Measurements from ENCODE around the gene NFKBIB. TPM values are rescaled to one million over a fixed set of nuclear protein-coding genes. Genes with fewer than 3 reads are reported as not detected.

NFKBIB gene
- polyA plus RNA-seq, 1 donor (not counting 4 experiments of a cell fraction or from before 2014, with no cell fraction given), result 12.3 TPM

GRCh38 chr19:38861368-38861767, 38.4 kb upstream of the NFKBIB start:
- Histone ChIP-seq H3K27me3 (ENCODE audit: control insufficient read depth, extremely low read depth, insufficient read depth, low read length) (no peaks in the 10 kb centered on the region), H3K36me3 (ENCODE audit: control insufficient read depth in 2 of 2, extremely low read depth in 1 of 2, insufficient read depth in 2 of 2, low read length in 2 of 2) (no peaks in the 10 kb centered on the region), H3K9me1 (ENCODE audit: control insufficient read depth, extremely low read depth, insufficient read depth, low read length) (no peaks in the 10 kb centered on the region), H4K20me1 (ENCODE audit: control insufficient read depth, extremely low read depth, insufficient read depth, low read length) (no peaks in the 10 kb centered on the region), H3K27ac (ENCODE audit: control insufficient read depth, insufficient read depth, low read length) (no peak overlapping the region), H3K4me1 (ENCODE audit: control insufficient read depth, extremely low read depth, insufficient read depth, low read length) (peaks cover 3% of the 10 kb centered on the region), H2AFZ (ENCODE audit: control insufficient read depth, low read length) (no peak overlapping the region), H3K4me2 (ENCODE audit: control insufficient read depth, extremely low read depth, insufficient read depth, low read depth, low read length) (no peak overlapping the region), H3K9me3 (ENCODE audit: control insufficient read depth, low read depth, low read length) (no peaks in the 10 kb centered on the region), H3K4me3 (ENCODE audit: control insufficient read depth in 2 of 3, extremely low read depth in 1 of 3, insufficient read depth in 2 of 3, low read depth in 1 of 3, low read length in 3 of 3) (no peak overlapping the region), H3K9ac (ENCODE audit: control insufficient read depth, extremely low read depth, insufficient read depth, low read length) (no peak overlapping the region), H3K79me2 (ENCODE audit: control insufficient read depth, insufficient read depth, low read length) (no peaks in the 10 kb centered on the region)
- dilution Hi-C loops (cut with MboI; ENCODE audit: extremely low pct_ligation_motif_present, low sequenced_read_pairs), result no loop called here
- DNase-seq (ENCODE audit: low read depth, low spot score) (no peak), FAIRE-seq (no peak)
- TF ChIP-seq EZH2 (IDR thresholded peaks at IDR 0.05; ENCODE audit: low read length) (no peak), CTCF (optimal IDR thresholded peaks at IDR 0.05 in 1 of 3, IDR thresholded peaks at IDR 0.05 in 1 of 3, conservative IDR thresholded peaks at IDR 0.05 in 1 of 3; ENCODE audit: extremely low read depth in 1 of 3, insufficient read depth in 2 of 3, low read length in 3 of 3) (no peak)

DNA sequence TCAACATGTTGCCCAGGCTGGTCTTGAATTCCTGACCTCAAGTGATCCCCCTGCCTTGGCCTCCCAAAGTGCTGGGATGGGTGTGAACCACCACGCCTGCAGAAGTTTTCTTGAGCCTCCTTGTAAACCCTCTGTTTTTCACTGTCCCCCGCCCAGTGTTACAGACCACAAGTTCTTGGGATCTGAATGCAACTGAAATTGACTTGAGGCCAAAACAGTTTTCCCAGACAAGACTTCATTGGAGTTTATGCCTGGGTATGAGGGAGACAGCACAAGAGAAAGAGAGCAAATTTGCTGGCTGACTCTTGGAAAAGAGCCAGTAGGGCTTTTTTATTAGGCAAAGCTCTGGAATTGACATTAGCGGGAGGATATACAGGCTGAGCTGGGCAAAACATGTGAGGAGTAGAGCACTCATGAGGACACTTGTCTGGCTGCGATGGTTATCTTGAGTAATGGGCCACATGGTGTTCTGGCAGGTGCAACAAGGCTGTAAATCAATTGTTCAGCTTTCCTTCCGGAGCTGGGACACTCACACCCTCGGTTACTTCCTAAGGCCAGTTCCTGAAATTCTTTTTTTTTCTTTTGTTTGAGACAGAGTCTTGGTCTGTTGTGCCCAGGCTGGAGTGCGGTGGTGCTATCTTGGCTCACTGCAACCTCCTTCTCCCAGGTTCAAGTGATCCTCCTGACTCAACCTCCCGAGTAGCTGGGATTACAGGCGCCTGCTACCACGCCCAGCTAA, 37.3 kb upstream of the NFKBIB start:
- Histone ChIP-seq H3K4me2 (ENCODE audit: control insufficient read depth, extremely low read depth, insufficient read depth, low read depth, low read length) (no peak overlapping the region), H3K27me3 (ENCODE audit: control insufficient read depth, extremely low read depth, insufficient read depth, low read length) (no peaks in the 10 kb centered on the region), H3K9me1 (ENCODE audit: control insufficient read depth, extremely low read depth, insufficient read depth, low read length) (no peaks in the 10 kb centered on the region), H3K79me2 (ENCODE audit: control insufficient read depth, insufficient read depth, low read length) (no peaks in the 10 kb centered on the region), H3K36me3 (ENCODE audit: control insufficient read depth in 2 of 2, extremely low read depth in 1 of 2, insufficient read depth in 2 of 2, low read length in 2 of 2) (no peaks in the 10 kb centered on the region), H3K4me3 (ENCODE audit: control insufficient read depth in 2 of 3, extremely low read depth in 1 of 3, insufficient read depth in 2 of 3, low read depth in 1 of 3, low read length in 3 of 3) (no peak overlapping the region), H2AFZ (ENCODE audit: control insufficient read depth, low read length) (no peak overlapping the region), H3K27ac (ENCODE audit: control insufficient read depth, insufficient read depth, low read length) (no peak overlapping the region), H3K4me1 (ENCODE audit: control insufficient read depth, extremely low read depth, insufficient read depth, low read length) (peaks cover 3% of the 10 kb centered on the region), H4K20me1 (ENCODE audit: control insufficient read depth, extremely low read depth, insufficient read depth, low read length) (no peaks in the 10 kb centered on the region), H3K9ac (ENCODE audit: control insufficient read depth, extremely low read depth, insufficient read depth, low read length) (no peak overlapping the region), H3K9me3 (ENCODE audit: control insufficient read depth, low read depth, low read length) (no peaks in the 10 kb centered on the region)
- TF ChIP-seq EZH2 (IDR thresholded peaks at IDR 0.05; ENCODE audit: low read length), result no peak
- no peak for TF ChIP-seq CTCF (optimal IDR thresholded peaks at IDR 0.05 in 1 of 3, IDR thresholded peaks at IDR 0.05 in 1 of 3, conservative IDR thresholded peaks at IDR 0.05 in 1 of 3; ENCODE audit: extremely low read depth in 1 of 3, insufficient read depth in 2 of 3, low read length in 3 of 3)
- FAIRE-seq, result no peak
- DNase-seq (ENCODE audit: low read depth, low spot score), result no peak
- dilution Hi-C loops (cut with MboI; ENCODE audit: extremely low pct_ligation_motif_present, low sequenced_read_pairs), result no loop called here

Measured in keratinocyte (primary cell).